HG02884 (cell line): ENCODE measurements around the gene RPLP1.
"Not testable (repeated sequence)": the region's sequence is repeated elsewhere in the genome, so short reads cannot be mapped to it uniquely, and the experiment has no call there.

Experiments
- ATAC-seq: cut with Tn5 transposase; IDR thresholded peaks from one replicate; pipeline ENCODE4 v1.9.1; 2021; ENCODE audit warnings: mild to moderate bottlenecking, moderate library complexity; ENCODE audit not compliant: unreplicated experiment

Gene RPLP1

GRCh38 chr15:69436951-69437350 lies 15.7 kb upstream of the RPLP1 start:
- ATAC-seq: no peak

- no peak for ATAC-seq
Observed at GRCh38 chr15:69439623-69440022, 13.0 kb upstream of the RPLP1 start.

GRCh38 chr15:69443032-69443611 lies 9.5 kb upstream of the RPLP1 start:
- ATAC-seq: no peak

GRCh38 chr15:69444686-69445085 lies 7.9 kb upstream of the RPLP1 start:
- no peak for ATAC-seq

- no peak for ATAC-seq
Observed at GRCh38 chr15:69446953-69447352, 5.7 kb upstream of the RPLP1 start.

- ATAC-seq: not testable (repeated sequence)
Observed at GRCh38 chr15:69450221-69450620, 2.4 kb upstream of the RPLP1 start.

GRCh38 chr15:69450968-69451695 lies 1.5 kb upstream of the RPLP1 start:
- no peak for ATAC-seq

- peak; percentile 27 for ATAC-seq
Observed at GRCh38 chr15:69451951-69452691, 497 bp upstream of the RPLP1 start.

GRCh38 chr15:69454953-69455352 lies 2.3 kb downstream of the RPLP1 start:
- ATAC-seq: no peak

GRCh38 chr15:69456208-69457166 lies 3.9 kb downstream of the RPLP1 start:
- no peak for ATAC-seq

- no peak for ATAC-seq
Observed at GRCh38 chr15:69457304-69458280, 5.0 kb downstream of the RPLP1 start.

- ATAC-seq: no peak
Observed at GRCh38 chr15:69459066-69459465, 6.4 kb downstream of the RPLP1 start.

- ATAC-seq: no peak
Observed at GRCh38 chr15:69460481-69460880, 7.9 kb downstream of the RPLP1 start.

GRCh38 chr15:69462030-69462492 lies 9.4 kb downstream of the RPLP1 start:
- no peak for ATAC-seq

- peak; percentile 79 for ATAC-seq
Observed at GRCh38 chr15:69462493-69463181, 10.0 kb downstream of the RPLP1 start.

- no peak for ATAC-seq
Observed at GRCh38 chr15:69463182-69463756, 10.7 kb downstream of the RPLP1 start.

- no peak for ATAC-seq
Observed at GRCh38 chr15:69465253-69465652, 12.6 kb downstream of the RPLP1 start.

- ATAC-seq: no peak
Observed at GRCh38 chr15:69466733-69467132, 14.1 kb downstream of the RPLP1 start.

- no peak for ATAC-seq
Observed at GRCh38 chr15:69467636-69468035, 15.0 kb downstream of the RPLP1 start.
